Endothelial cell of umbilical vein (primary cell): ENCODE results near the gene MS4A15. TPM values are rescaled to one million over a fixed set of nuclear protein-coding genes. Genes with fewer than 3 reads are reported as not detected.

ENCODE experiments used
- BruUV-seq: library from RNA; stranded (reverse); fragments of 400-500 nt; replicated peaks from 2 replicates; lab custom pipeline; 2021; lab: Mats Ljungman, UMichigan
- CTCF ChIA-PET: fragments of 300-600, 350-600 bp; sonication (Branson Sonifier 250); formaldehyde crosslinking; loops from one replicate; lab custom pipeline; 2021; ENCODE audit warnings: antibody characterized with exemption, inconsistent platforms; lab: Charles Lee
- POLR2A ChIA-PET: fragments of 300-600, 350-600 bp; sonication (Branson Sonifier 250); formaldehyde crosslinking; loops from one replicate; lab custom pipeline; 2021; ENCODE audit warnings: antibody characterized with exemption, inconsistent platforms; lab: Charles Lee
- DNase-seq: peaks from one replicate; pipeline ENCODE4 v3.0.0-alpha.2; 2011; ENCODE audit warnings: low read depth, low spot score
- FAIRE-seq: peaks from 2 replicates; lab custom pipeline; 2011; peaks lifted over from hg19 to GRCh38; lab: Jason Lieb, UNC
- H2AFZ ChIP-seq: 2 replicates; pipeline ENCODE4 v1.6.0; 2012; ENCODE audit warnings: low read depth, low read length, control low read depth, inconsistent platforms
- H3K27ac ChIP-seq: 2 replicates; pipeline ENCODE4 v1.5.1; 2011; ENCODE audit warnings: low read depth, mild to moderate bottlenecking, control low read depth, low read length, moderate library complexity; ENCODE audit not compliant: insufficient read depth
- H3K27me3 ChIP-seq, 2 experiments: 2 replicates each; pipeline versions ENCODE4 v1.6.0 to v1.6.1; 2011; ENCODE audit warnings: low read length in 2 of 2, mixed read lengths in 1 of 2; ENCODE audit not compliant: control insufficient read depth in 2 of 2, insufficient read depth in 2 of 2
- H3K36me3 ChIP-seq, 2 experiments: 2 replicates in 1 of 2; 3 replicates in 1 of 2; pipeline ENCODE4 v1.5.1; 2011; ENCODE audit warnings: low read length in 2 of 2, mild to moderate bottlenecking in 1 of 2, moderate library complexity in 1 of 2; ENCODE audit not compliant: control insufficient read depth in 2 of 2, insufficient read depth in 2 of 2; ENCODE audit errors: extremely low read depth in 1 of 2
- H3K4me1 ChIP-seq: 3 replicates; pipeline ENCODE4 v1.5.1; 2011; ENCODE audit warnings: mild to moderate bottlenecking, low read length; ENCODE audit not compliant: control insufficient read depth, insufficient read depth; ENCODE audit errors: extremely low read depth
- H3K4me2 ChIP-seq: 2 replicates; pipeline ENCODE4 v1.6.1; 2011; ENCODE audit warnings: low read length, control low read depth, mixed read lengths; ENCODE audit not compliant: insufficient read depth
- H3K4me3 ChIP-seq, 3 experiments: fragments of 200-600 bp in 1 of 3; sonication (generic), shearing (Covaris generic) in 1 of 3; replicated peaks in 1 of 3; 2 replicates each; pipeline ENCODE4 v1.5.1; 2011 to 2016; ENCODE audit warnings: control low read depth in 3 of 3, low read length in 3 of 3, mild to moderate bottlenecking in 2 of 3, inconsistent platforms in 1 of 3, low read depth in 1 of 3, moderate library complexity in 1 of 3; ENCODE audit not compliant: insufficient read depth in 1 of 3
- H3K79me2 ChIP-seq: 2 replicates; pipeline ENCODE4 v1.6.0; 2012; ENCODE audit warnings: low read length, inconsistent platforms; ENCODE audit not compliant: control insufficient read depth, insufficient read depth
- H3K9ac ChIP-seq: replicated peaks from 2 replicates; pipeline ENCODE3; 2011; ENCODE audit warnings: low read length, control low read depth; ENCODE audit not compliant: insufficient read depth; ENCODE audit errors: extremely low read depth
- H3K9me1 ChIP-seq: replicated peaks from 3 replicates; pipeline ENCODE4 v1.6.0; 2011; ENCODE audit warnings: mild to moderate bottlenecking, low read length; ENCODE audit not compliant: control insufficient read depth, insufficient read depth; ENCODE audit errors: extremely low read depth
- H3K9me3 ChIP-seq: replicated peaks from 2 replicates; pipeline ENCODE4 v1.5.1; 2012; ENCODE audit warnings: low read length, inconsistent platforms; ENCODE audit not compliant: control insufficient read depth, insufficient read depth
- H4K20me1 ChIP-seq: replicated peaks from 2 replicates; pipeline ENCODE3; 2011; ENCODE audit warnings: mild to moderate bottlenecking, low read length; ENCODE audit not compliant: control insufficient read depth, insufficient read depth; ENCODE audit errors: extremely low read depth
- CTCF ChIP-seq, 2 donors: IDR thresholded peaks; 1 replicate in 1 of 2; 2 replicates in 1 of 2; pipeline ENCODE4 v1.5.1; 2011; ENCODE audit warnings: low read length in 2 of 2, mild to moderate bottlenecking in 2 of 2, moderate library complexity in 2 of 2, control low read depth in 1 of 2, inconsistent platforms in 1 of 2, low read depth in 1 of 2; ENCODE audit not compliant: insufficient read depth in 1 of 2; ENCODE audit errors: extremely low read depth in 1 of 2
- EZH2 ChIP-seq: IDR thresholded peaks from 2 replicates; pipeline ENCODE4 v1.6.1; 2012; ENCODE audit warnings: borderline replicate concordance, low read depth, mild to moderate bottlenecking, moderate library complexity, low read length, inconsistent platforms; ENCODE audit not compliant: severe bottlenecking
- FOS ChIP-seq: IDR thresholded peaks from 2 replicates; pipeline ENCODE4 v1.6.1; 2011; ENCODE audit warnings: mild to moderate bottlenecking, low read length, moderate library complexity, borderline replicate concordance; ENCODE audit not compliant: insufficient read depth
- GATA2 ChIP-seq: IDR thresholded peaks from 2 replicates; pipeline ENCODE4 v1.7.0; 2011; ENCODE audit warnings: low read depth, mild to moderate bottlenecking, moderate library complexity, mixed read lengths, low read length; ENCODE audit not compliant: insufficient read length, insufficient read depth
- JUN ChIP-seq: IDR thresholded peaks from 2 replicates; pipeline ENCODE4 v1.6.1; 2011; ENCODE audit warnings: borderline replicate concordance, low read depth; ENCODE audit not compliant: insufficient read length, insufficient read depth
- MAX ChIP-seq: IDR thresholded peaks from 2 replicates; pipeline ENCODE4 v1.6.1; 2011; ENCODE audit not compliant: insufficient read depth, insufficient read length
- MYC ChIP-seq: IDR thresholded peaks from one replicate; pipeline ENCODE4 v1.6.1; 2011; ENCODE audit warnings: mild to moderate bottlenecking, low read depth, low read length
- POLR2A ChIP-seq: IDR thresholded peaks from 2 replicates; pipeline ENCODE4 v1.6.1; 2012; ENCODE audit warnings: low read depth, mild to moderate bottlenecking, control low read depth, low read length
- POLR2AphosphoS5 ChIP-seq: IDR thresholded peaks from 2 replicates; pipeline ENCODE4 v1.6.1; 2012; ENCODE audit warnings: low read depth, mild to moderate bottlenecking, control low read depth, low read length, moderate library complexity; ENCODE audit not compliant: insufficient read depth
- dilution Hi-C: fragments of 300-500 bp; cut with MboI; formaldehyde crosslinking; loops from one replicate; pipeline ENCODE4 v1.15.0; 2019; ENCODE audit warnings: low sequenced_read_pairs; ENCODE audit not compliant: extremely low pct_ligation_motif_present
- intact Hi-C: fragments of 100-400 bp; cut with micrococcal nuclease; formaldehyde crosslinking; loops from one replicate; pipeline ENCODE4 v1.10.0; 2022
- polyA plus RNA-seq, 4 experiments: library from polyadenylated mRNA; depleted of rRNA in 3 of 4; stranded (reverse) in 3 of 4; unstranded in 1 of 4; fragments of >200 nt; gene quantifications; 2 replicates each; pipeline versions ENCODE4 v1.2.1 to v1.2.3, GENCODE V29; 2011 to 2012; ENCODE audit warnings: missing spikeins in 1 of 4
- total RNA-seq: library from RNA; stranded (reverse); gene quantifications from 2 replicates; pipeline ENCODE4 v1.2.3, GENCODE V29; 2021

Gene MS4A15
- total and polyA plus RNA-seq, 2 donors (not counting 3 experiments of a cell fraction or from before 2014, with no cell fraction given): not detected

GRCh38 chr11:60825118-60825517 lies 68.5 kb downstream of the MS4A15 start:
- ChIA-PET CTCF (interaction anchor here (1.2 to 1.9 kb wide), 5 partner anchors 12 to 115 kb away, joined by 3 to 7 read pairs (median 4); no protein-coding TSS in a partner anchor), POLR2A (interaction anchor here (0.7 kb wide), 1 partner anchor 324 kb away, joined by 4 read pairs; no protein-coding TSS in a partner anchor)
- no peak for DNase-seq
- Histone ChIP-seq H3K27me3 (no peaks in the 10 kb centered on the region), H2AFZ (no peak overlapping the region), H4K20me1 (no peaks in the 10 kb centered on the region), H3K4me1 (no peaks in the 10 kb centered on the region), H3K9me3 (no peaks in the 10 kb centered on the region), H3K79me2 (no peaks in the 10 kb centered on the region), H3K4me3 (no peak overlapping the region), H3K9me1 (no peaks in the 10 kb centered on the region), H3K9ac (no peak overlapping the region), H3K4me2 (no peak overlapping the region), H3K36me3 (no peaks in the 10 kb centered on the region), H3K27ac (no peak overlapping the region)
- intact Hi-C loops: loop anchor here (10.0 kb wide), 1 partner anchor 800 kb away; no protein-coding TSS in a partner anchor
- TF ChIP-seq POLR2A (no peak), GATA2 (no peak), CTCF (IDR thresholded peaks at IDR 0.05; ENCODE audit: extremely low read depth in 1 of 2, insufficient read depth in 1 of 2, low read depth in 1 of 2, low read length in 2 of 2) (no peak), MAX (no peak), POLR2AphosphoS5 (no peak), JUN (no peak), EZH2 (no peak), MYC (no peak), FOS (no peak)
- BruUV-seq: no TSS peak
- dilution Hi-C loops: no loop called here
- FAIRE-seq: no peak
